Medulla oblongata (tissue), 1 donor: ENCODE measurements around the gene ARHGEF37.
"Not testable (repeated sequence)": the region's sequence is repeated elsewhere in the genome, so short reads cannot be mapped to it uniquely, and the experiment has no call there.

Experiments used
- DNase-seq: peaks from one replicate; pipeline ENCODE4 v3.0.0-alpha.2; 2015; ENCODE audit errors: extremely low spot score

Gene ARHGEF37

GRCh38 chr5:149567226-149567625 lies 14.1 kb upstream of the ARHGEF37 start:
- DNase-seq: no peak

- no peak for DNase-seq
Measured at GRCh38 chr5:149572170-149572569, 9.1 kb upstream of the ARHGEF37 start.

- DNase-seq: no peak
Measured at GRCh38 chr5:149572576-149573231, 8.6 kb upstream of the ARHGEF37 start.

- no peak for DNase-seq
Measured at GRCh38 chr5:149575131-149575530, 6.2 kb upstream of the ARHGEF37 start.

GRCh38 chr5:149576021-149576420 lies 5.3 kb upstream of the ARHGEF37 start:
- no peak for DNase-seq

GRCh38 chr5:149578896-149579295 lies 2.4 kb upstream of the ARHGEF37 start:
- no peak for DNase-seq

- DNase-seq: no peak
Measured at GRCh38 chr5:149580808-149581191, 498 bp upstream of the ARHGEF37 start.

- peak; percentile 52 for DNase-seq
Measured at GRCh38 chr5:149581931-149582768, 852 bp downstream of the ARHGEF37 start.

- peak; percentile 90 for DNase-seq
Measured at GRCh38 chr5:149583394-149583793, 2.1 kb downstream of the ARHGEF37 start.

- DNase-seq: peak; percentile 42
Measured at GRCh38 chr5:149584121-149584520, 2.8 kb downstream of the ARHGEF37 start.

GRCh38 chr5:149585910-149586309 lies 4.6 kb downstream of the ARHGEF37 start:
- no peak for DNase-seq

- DNase-seq: no peak
Measured at GRCh38 chr5:149586708-149587318, 5.5 kb downstream of the ARHGEF37 start.

- no peak for DNase-seq
Measured at GRCh38 chr5:149588936-149589335, 7.6 kb downstream of the ARHGEF37 start.

- DNase-seq: no peak
Measured at GRCh38 chr5:149593370-149593769, 12.1 kb downstream of the ARHGEF37 start.

- DNase-seq: peak; percentile 32
Measured at GRCh38 chr5:149594206-149594895, 13.1 kb downstream of the ARHGEF37 start.

- DNase-seq: not testable (repeated sequence)
Measured at GRCh38 chr5:149595105-149595504, 13.8 kb downstream of the ARHGEF37 start.

- no peak for DNase-seq
Measured at GRCh38 chr5:149596712-149597111, 15.4 kb downstream of the ARHGEF37 start.

- no peak for DNase-seq
Measured at GRCh38 chr5:149597618-149598017, 16.3 kb downstream of the ARHGEF37 start.

- DNase-seq: not testable (repeated sequence)
Measured at GRCh38 chr5:149598234-149598633, 16.9 kb downstream of the ARHGEF37 start.

GRCh38 chr5:149598966-149599365 lies 17.7 kb downstream of the ARHGEF37 start:
- no peak for DNase-seq

- no peak for DNase-seq
Measured at GRCh38 chr5:149599375-149599774, 18.1 kb downstream of the ARHGEF37 start.

- DNase-seq: no peak
Measured at GRCh38 chr5:149600932-149601331, 19.6 kb downstream of the ARHGEF37 start.
